Measurements from ENCODE around the gene TSPAN14. TPM values are rescaled to one million over a fixed set of nuclear protein-coding genes. Genes with fewer than 3 reads are reported as not detected.

The TSPAN14 gene
- total RNA-seq, 1 experiment from 2014 or later = 46.8 TPM

GRCh38 chr10:80465451-80465835 lies 11.3 kb downstream of the TSPAN14 start:
- no peak overlapping the region for H2BK15ac ChIP-seq (ENCODE audit: low read depth, low read length)
- H3K14ac ChIP-seq (ENCODE audit: insufficient read depth, low read length) = peak overlapping the region; percentile 62
- no peak overlapping the region for H3K9ac ChIP-seq (ENCODE audit: extremely low read depth, insufficient read length, low read length)
- H3K27ac Mint-ChIP-seq = peak overlapping the region; percentile 93 to 99 (median 97); a peak in 6 of 7 replicates
- H4K5ac ChIP-seq (ENCODE audit: insufficient read length, low read depth, low read length) = no peak overlapping the region
- H2AFZ ChIP-seq (ENCODE audit: low read length) = no peak overlapping the region
- peak overlapping the region; percentile 52 for H3K18ac ChIP-seq (ENCODE audit: insufficient read length, low read depth, low read length)
- peak overlapping the region; percentile 52 to 75 for H3K4me3 Mint-ChIP-seq
- H4K8ac ChIP-seq (replicated peaks; ENCODE audit: insufficient read length, low read depth, low read length) = no peak overlapping the region
- peaks cover 4% of the 10 kb centered on the region for H4K20me1 ChIP-seq (ENCODE audit: control insufficient read depth, insufficient read depth, insufficient read length)
- TF ChIP-seq CTCF (conservative IDR thresholded peaks at IDR 0.05) = no peak
- H2BK12ac ChIP-seq (ENCODE audit: insufficient read length, low read depth, low read length) = no peak overlapping the region
- no peak overlapping the region for H2BK20ac ChIP-seq (ENCODE audit: low read depth, low read length, poor library complexity, severe bottlenecking)
- H3K36me3 Mint-ChIP-seq (ENCODE audit: insufficient read depth in 1 of 3, low read depth in 3 of 3) = peaks cover 2 to 10% (median 8%) of the 10 kb centered on the region in 3 experiments; a peak in 5 of 7 replicates
- H3K4me2 ChIP-seq (ENCODE audit: insufficient read depth, insufficient read length, low read length) = peak overlapping the region; percentile 26
- H3K56ac ChIP-seq (ENCODE audit: insufficient read length, low read depth, low read length) = no peak overlapping the region
- H3K27me3 Mint-ChIP-seq (ENCODE audit: low read depth) = peaks cover 43% of the 10 kb centered on the region
- no peak overlapping the region for H2BK120ac ChIP-seq (ENCODE audit: low read depth, low read length, poor library complexity, severe bottlenecking)
- DNase-seq = no peak
- no peaks in the 10 kb centered on the region; the same call in 1 of the 2 replicates for H3K27me3 ChIP-seq (ENCODE audit: insufficient read depth, low read length)
- peaks cover 77 to 86% of the 10 kb centered on the region in 2 experiments for H3K4me1 Mint-ChIP-seq
- H3T11ph ChIP-seq (ENCODE audit: low read length) = no peak overlapping the region
- peak overlapping the region; percentile 31; the same call in 1 of the 2 replicates for H3K4ac ChIP-seq (ENCODE audit: low read depth, low read length)
- peaks cover 32% of the 10 kb centered on the region for H3K4me1 ChIP-seq (ENCODE audit: insufficient read depth, low read length)
- no peak overlapping the region for H4K91ac ChIP-seq (ENCODE audit: insufficient read length, low read depth, low read length)
- H3K9me3 ChIP-seq (ENCODE audit: control insufficient read depth, low read depth, low read length) = no peaks in the 10 kb centered on the region
- H3K23ac ChIP-seq (ENCODE audit: insufficient read length, low read depth, low read length) = no peak overlapping the region
- no peak overlapping the region for H2BK5ac ChIP-seq (ENCODE audit: insufficient read length, low read length)
- peaks cover 7% of the 10 kb centered on the region for H3K23me2 ChIP-seq (ENCODE audit: insufficient read length, low read depth, low read length, poor library complexity, severe bottlenecking)
- H3K27ac ChIP-seq (ENCODE audit: insufficient read length, low read depth, low read length) = no peak overlapping the region
- peaks cover 16% of the 10 kb centered on the region; the same call in 1 of the 2 replicates for H3K79me2 ChIP-seq (ENCODE audit: insufficient read depth, low read length)
- no CpG with 5 or more reads among the region's 3 CpGs for WGBS (ENCODE audit: extremely low coverage, insufficient read length, low lambda C conversion rate)
- no peaks in the 10 kb centered on the region for H3K9me3 Mint-ChIP-seq
- no peaks in the 10 kb centered on the region for H3K79me1 ChIP-seq (ENCODE audit: insufficient read depth, low read depth, low read length, poor library complexity, severe bottlenecking)
- H2AK5ac ChIP-seq (ENCODE audit: insufficient read length, low read length) = no peak overlapping the region
